GM21390 (cell line): ENCODE measurements around the gene MSX1.

Experiments used
- ATAC-seq: cut with Tn5 transposase; IDR thresholded peaks from one replicate; pipeline ENCODE4 v1.9.1; 2021; ENCODE audit not compliant: unreplicated experiment

MSX1 gene

DNA sequence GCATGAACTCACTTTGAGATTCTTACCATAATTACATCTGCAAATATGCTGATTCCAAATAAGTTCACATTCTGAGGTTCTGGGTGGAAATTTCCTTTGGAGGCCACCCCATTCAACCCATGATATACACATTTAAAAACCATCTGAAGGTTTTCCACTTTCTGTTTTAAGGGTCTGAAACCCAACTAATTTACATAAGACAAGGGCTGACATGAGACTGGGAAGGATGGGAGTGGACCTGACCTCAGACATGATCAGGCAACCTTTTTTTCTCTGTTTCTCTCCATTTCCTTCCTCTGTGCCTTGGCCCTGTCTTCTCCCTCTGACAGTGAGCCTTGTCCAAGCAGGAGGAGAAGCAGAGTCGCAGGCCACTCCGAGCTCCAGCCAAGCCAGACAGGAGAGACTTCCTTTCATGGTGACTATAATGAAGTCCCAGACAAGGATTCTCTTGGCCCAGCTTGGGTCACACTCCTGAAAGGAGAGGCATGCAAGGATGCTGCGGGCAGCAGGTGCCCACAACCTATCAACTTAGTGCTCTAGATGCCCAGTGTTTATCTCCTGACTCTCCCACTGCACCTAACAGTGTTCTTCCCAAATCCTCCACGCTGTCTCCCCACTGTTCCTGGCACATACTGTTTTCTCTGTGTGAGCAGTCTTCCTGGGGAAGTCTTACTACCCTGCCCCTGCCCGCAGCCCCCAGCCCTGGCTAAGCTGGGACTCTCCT is 39.9 kb downstream of the MSX1 start:
- ATAC-seq: no peak

- ATAC-seq: no peak
Measured at GRCh38 chr4:4901877-4902276, 42.4 kb downstream of the MSX1 start.

DNA sequence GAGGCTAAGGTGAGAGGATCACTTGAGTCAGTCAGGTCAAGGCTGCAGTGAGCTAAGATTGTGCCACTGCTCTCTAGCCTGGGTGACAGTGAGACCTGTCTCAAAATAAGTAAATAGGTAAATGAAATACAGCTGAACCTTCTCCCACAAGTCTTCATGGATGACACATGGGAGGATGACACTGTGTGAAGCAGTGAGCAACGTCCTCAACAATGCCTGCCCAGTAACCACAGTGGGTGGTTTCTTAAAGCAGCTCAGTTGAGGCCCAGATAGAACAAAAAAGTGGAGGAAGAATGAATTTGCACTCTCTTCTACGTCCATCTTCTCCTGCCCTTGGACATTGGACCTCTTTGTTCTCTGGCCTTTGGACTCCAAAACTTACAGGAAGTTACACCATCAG is 52.7 kb downstream of the MSX1 start:
- no peak for ATAC-seq

DNA sequence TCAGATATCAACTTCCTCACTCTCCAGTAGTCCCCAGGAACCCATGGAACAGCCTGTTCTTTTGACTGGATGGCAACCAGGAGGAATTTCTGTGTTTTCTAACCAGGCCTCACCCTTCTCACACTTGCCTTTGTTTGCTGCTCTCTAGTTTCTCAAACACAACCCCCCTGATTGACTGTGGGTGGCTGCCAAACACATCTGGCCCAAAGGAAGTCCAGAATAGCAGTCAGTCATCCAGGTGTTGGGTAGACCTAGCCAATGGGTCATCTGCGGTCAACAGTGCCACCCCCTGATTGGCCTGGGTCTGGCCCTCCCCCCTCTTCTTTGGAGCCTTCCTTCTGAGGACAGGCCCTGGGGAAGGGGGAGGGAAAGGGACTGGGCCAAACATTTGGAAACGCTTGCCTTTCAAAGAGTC is 53.7 kb downstream of the MSX1 start:
- no peak for ATAC-seq
